Glutamatergic neuron (in vitro differentiated cells): ENCODE measurements around the gene WBP2. TPM values are rescaled to one million over a fixed set of nuclear protein-coding genes. Genes with fewer than 3 reads are reported as not detected.

Experiments used
- DNase-seq: peaks from one replicate; pipeline ENCODE4 v3.0.0; 2022
- H3K27ac Mint-ChIP-seq: one replicate; pipeline ENCODE4 v1.8.0; 2020; ENCODE audit warnings: mild to moderate bottlenecking, mixed read lengths, inconsistent platforms; ENCODE audit not compliant: unreplicated experiment
- H3K27me3 Mint-ChIP-seq: one replicate; pipeline ENCODE4 v1.8.0; 2020; ENCODE audit warnings: mild to moderate bottlenecking, moderate library complexity, mixed read lengths, inconsistent platforms; ENCODE audit not compliant: unreplicated experiment
- H3K36me3 Mint-ChIP-seq: one replicate; pipeline ENCODE4 v1.8.0; 2020; ENCODE audit warnings: mild to moderate bottlenecking, mixed read lengths, inconsistent platforms; ENCODE audit not compliant: unreplicated experiment
- H3K4me1 Mint-ChIP-seq: one replicate; pipeline ENCODE4 v1.8.0; 2020; ENCODE audit warnings: mild to moderate bottlenecking, low read depth, mixed read lengths, inconsistent platforms; ENCODE audit not compliant: unreplicated experiment
- H3K4me3 Mint-ChIP-seq: one replicate; pipeline ENCODE4 v1.8.0; 2020; ENCODE audit warnings: mild to moderate bottlenecking, mixed read lengths, inconsistent platforms; ENCODE audit not compliant: unreplicated experiment
- H3K9me3 Mint-ChIP-seq: one replicate; pipeline ENCODE4 v1.8.0; 2020; ENCODE audit warnings: mild to moderate bottlenecking, moderate library complexity, mixed read lengths, inconsistent platforms; ENCODE audit not compliant: unreplicated experiment
- total RNA-seq: library from RNA; stranded (reverse); fragmentation: NEBNext Ultra II Directional; extraction: Animal tissue kit (Norgen Biotek cat#: 25700); gene quantifications from one replicate; pipeline ENCODE4 v1.2.1, GENCODE V29; 2021; ENCODE audit not compliant: unreplicated experiment
- TF ChIP-seq, protein P1 (sequence below): fragments of 200-600 bp; sonication (generic); IDR thresholded peaks from one replicate; pipeline ENCODE4 v1.5.0; 2021; ENCODE audit not compliant: partially characterized antibody, unreplicated experiment

Gene WBP2
- total RNA-seq, 1 donor from 2014 or later: 111 TPM

DNA sequence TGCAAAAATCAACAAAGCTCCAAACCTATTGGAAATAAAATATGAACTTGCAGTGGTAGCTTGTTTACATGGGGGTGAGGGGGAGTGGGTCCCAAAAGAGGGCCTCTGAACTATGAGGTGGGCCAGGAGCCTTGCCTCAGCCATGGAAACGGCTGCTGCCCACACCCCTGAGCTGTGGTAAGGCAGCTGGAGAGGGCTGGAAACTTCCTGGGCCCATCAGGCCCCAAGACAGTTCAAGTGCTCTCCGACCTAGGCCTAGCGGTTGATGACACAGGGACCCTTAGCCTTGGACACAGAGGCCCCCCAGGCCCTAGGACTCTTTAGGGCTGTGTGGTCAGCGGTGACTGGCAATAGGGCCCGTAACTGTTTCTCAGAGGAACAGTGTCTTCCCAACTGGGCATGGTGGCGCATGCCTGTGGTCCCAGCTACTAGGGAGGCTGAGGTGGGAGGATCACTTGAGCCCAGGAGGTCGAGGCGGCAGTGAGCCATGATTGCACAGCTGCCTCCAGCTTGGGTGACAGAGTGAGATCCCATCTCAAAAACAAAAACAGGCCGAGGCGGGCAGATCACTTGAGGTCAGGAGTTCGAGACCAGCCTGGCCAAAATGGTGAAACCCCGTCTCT lies 29.3 kb downstream of the WBP2 start:
- Mint-ChIP-seq H3K9me3 (peaks cover 11% of the 10 kb centered on the region), H3K27ac (no peak overlapping the region), H3K4me1 (peaks cover 28% of the 10 kb centered on the region), H3K36me3 (no peaks in the 10 kb centered on the region), H3K4me3 (no peak overlapping the region), H3K27me3 (peaks cover 9% of the 10 kb centered on the region)
- TF ChIP-seq, protein P1, sequence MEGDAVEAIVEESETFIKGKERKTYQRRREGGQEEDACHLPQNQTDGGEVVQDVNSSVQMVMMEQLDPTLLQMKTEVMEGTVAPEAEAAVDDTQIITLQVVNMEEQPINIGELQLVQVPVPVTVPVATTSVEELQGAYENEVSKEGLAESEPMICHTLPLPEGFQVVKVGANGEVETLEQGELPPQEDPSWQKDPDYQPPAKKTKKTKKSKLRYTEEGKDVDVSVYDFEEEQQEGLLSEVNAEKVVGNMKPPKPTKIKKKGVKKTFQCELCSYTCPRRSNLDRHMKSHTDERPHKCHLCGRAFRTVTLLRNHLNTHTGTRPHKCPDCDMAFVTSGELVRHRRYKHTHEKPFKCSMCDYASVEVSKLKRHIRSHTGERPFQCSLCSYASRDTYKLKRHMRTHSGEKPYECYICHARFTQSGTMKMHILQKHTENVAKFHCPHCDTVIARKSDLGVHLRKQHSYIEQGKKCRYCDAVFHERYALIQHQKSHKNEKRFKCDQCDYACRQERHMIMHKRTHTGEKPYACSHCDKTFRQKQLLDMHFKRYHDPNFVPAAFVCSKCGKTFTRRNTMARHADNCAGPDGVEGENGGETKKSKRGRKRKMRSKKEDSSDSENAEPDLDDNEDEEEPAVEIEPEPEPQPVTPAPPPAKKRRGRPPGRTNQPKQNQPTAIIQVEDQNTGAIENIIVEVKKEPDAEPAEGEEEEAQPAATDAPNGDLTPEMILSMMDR: no peak
- DNase-seq: no peak

DNA sequence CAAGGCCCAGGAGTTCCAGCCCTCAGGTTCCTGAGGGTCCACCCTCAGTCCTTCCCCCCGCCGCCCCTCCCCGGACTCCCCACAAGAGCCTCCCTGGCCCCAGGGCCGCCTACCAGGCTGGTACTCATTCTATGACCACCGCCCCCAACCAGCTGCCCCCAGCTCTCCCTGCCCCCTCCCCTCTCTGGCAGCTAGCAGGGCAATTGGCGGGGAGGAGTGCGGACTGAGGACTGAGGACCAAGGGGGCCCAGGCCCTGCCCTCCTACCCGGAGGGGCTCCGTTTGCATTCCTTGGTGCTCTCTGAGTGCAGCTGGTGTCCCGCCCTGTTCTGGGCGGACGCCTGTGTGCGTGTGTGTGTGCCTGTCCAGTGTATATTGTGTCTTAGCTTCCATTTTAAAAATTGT lies 30.0 kb downstream of the WBP2 start:
- no peak overlapping the region for H3K27ac Mint-ChIP-seq
- peaks cover 14% of the 10 kb centered on the region for H3K9me3 Mint-ChIP-seq
- H3K4me1 Mint-ChIP-seq: peaks cover 31% of the 10 kb centered on the region
- no peak overlapping the region for H3K4me3 Mint-ChIP-seq
- H3K36me3 Mint-ChIP-seq: no peaks in the 10 kb centered on the region
- peak; percentile 25 for DNase-seq
- H3K27me3 Mint-ChIP-seq: peaks cover 9% of the 10 kb centered on the region
- TF ChIP-seq, protein P1: no peak

DNA sequence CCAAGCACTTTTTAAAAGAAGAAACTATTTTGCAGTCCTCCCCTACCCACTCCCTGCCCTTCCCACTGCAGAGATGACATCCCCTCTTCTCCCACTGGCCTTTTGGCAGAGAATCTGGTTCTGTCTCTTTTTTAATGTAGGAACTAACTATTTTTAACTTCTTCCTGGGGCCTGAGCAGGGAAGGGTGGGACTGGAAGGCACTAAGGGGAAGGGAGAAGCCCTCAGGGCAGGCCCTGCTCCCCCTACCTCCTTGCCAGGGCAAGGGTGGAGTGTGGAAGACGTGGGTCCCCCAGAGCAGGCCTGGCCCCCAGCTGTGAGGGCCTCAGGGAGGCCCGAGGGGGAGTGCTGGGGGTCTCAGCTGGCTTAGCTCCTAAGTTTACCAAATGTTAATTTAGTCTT lies 30.5 kb downstream of the WBP2 start:
- H3K4me1 Mint-ChIP-seq: peaks cover 31% of the 10 kb centered on the region
- no peaks in the 10 kb centered on the region for H3K36me3 Mint-ChIP-seq
- H3K9me3 Mint-ChIP-seq: peaks cover 14% of the 10 kb centered on the region
- DNase-seq: peak; percentile 13
- peaks cover 12% of the 10 kb centered on the region for H3K27me3 Mint-ChIP-seq
- no peak overlapping the region for H3K4me3 Mint-ChIP-seq
- TF ChIP-seq, protein P1: no peak
- no peak overlapping the region for H3K27ac Mint-ChIP-seq

DNA sequence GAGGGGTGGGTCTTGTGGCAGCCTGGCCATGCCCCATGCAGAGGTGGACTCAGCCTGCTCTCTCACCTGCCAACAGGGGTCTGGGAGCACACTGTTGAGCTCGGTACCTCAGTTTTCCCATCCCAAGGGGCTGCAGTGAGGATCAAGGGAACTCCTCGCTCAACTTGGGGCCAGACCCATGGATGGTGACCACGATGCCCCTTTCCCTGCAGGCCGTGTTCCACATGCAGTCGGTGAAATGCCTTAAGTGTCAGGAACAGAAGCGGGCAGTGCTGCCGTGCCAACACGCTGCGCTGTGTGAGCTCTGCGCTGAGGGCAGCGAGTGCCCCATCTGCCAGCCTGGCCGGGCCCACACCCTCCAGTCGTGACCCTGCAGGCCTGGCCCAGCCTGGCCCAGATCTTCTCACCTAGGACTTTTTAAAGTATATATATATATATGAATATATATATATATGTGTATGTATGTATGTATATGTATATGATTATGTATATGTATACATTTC lies 31.0 kb downstream of the WBP2 start:
- no peak overlapping the region for H3K4me3 Mint-ChIP-seq
- H3K9me3 Mint-ChIP-seq: peaks cover 14% of the 10 kb centered on the region
- peaks cover 33% of the 10 kb centered on the region for H3K4me1 Mint-ChIP-seq
- TF ChIP-seq, protein P1: no peak
- no peak overlapping the region for H3K27ac Mint-ChIP-seq
- H3K27me3 Mint-ChIP-seq: peaks cover 15% of the 10 kb centered on the region
- no peaks in the 10 kb centered on the region for H3K36me3 Mint-ChIP-seq
- no peak for DNase-seq

DNA sequence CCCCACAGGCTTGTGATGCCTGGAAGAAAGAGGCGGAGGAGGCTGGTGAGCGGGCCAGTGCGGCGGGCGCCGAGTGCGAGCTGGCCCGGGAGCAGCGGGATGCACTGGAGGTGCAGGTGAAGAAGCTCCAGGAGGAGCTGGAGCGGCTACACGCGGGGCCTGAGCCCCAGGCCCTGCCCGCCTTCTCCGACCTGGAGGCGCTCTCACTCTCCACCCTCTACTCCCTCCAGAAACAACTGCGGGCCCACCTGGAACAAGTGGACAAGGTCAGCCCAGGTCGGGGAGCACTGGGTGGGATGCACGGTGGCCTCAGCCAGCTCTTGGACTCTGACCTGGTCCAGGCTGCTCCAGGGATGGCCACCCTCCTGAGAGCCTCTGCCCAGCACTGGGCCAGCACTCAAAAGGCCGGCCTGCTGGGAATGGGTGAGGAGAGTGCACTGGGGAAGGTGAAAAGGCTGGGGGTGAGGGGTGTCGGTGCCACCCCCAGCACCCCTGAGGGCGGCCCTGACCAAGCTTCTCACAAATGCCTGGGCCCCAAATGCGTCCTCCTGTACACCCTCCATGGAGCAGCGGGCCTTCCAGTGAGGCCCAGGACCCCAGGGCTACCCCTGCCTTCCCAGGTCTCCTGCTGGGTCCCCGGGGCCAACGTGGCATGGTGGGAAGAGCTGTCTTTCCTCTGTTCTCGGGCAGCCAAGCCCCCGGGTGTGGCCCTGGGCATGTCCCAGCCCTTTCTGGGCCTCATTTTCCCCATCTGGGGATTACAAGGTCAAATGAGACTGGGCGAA lies 31.7 kb downstream of the WBP2 start:
- Mint-ChIP-seq H3K27me3 (peaks cover 15% of the 10 kb centered on the region), H3K36me3 (no peaks in the 10 kb centered on the region), H3K9me3 (peaks cover 15% of the 10 kb centered on the region), H3K4me1 (peaks cover 33% of the 10 kb centered on the region), H3K27ac (no peak overlapping the region), H3K4me3 (no peak overlapping the region)
- no peak for DNase-seq
- TF ChIP-seq, protein P1: no peak
